ENCODE data around the gene MAPK9.
A peak's percentile ranks its signal among the peaks of the same experiment; 100 is the strongest.

Gene MAPK9

GRCh38 chr5:180291943-180292831, at the start of gene MAPK9:
MAPK9 (minus strand) TSS chr5:180292083; CDS start chr5:180280561, 11,522 bp downstream.
- FAIRE-seq (no peak), DNase-seq (ENCODE audit: insufficient read length, low spot score) (peak; percentile 70)
- TF ChIP-seq, protein P1, sequence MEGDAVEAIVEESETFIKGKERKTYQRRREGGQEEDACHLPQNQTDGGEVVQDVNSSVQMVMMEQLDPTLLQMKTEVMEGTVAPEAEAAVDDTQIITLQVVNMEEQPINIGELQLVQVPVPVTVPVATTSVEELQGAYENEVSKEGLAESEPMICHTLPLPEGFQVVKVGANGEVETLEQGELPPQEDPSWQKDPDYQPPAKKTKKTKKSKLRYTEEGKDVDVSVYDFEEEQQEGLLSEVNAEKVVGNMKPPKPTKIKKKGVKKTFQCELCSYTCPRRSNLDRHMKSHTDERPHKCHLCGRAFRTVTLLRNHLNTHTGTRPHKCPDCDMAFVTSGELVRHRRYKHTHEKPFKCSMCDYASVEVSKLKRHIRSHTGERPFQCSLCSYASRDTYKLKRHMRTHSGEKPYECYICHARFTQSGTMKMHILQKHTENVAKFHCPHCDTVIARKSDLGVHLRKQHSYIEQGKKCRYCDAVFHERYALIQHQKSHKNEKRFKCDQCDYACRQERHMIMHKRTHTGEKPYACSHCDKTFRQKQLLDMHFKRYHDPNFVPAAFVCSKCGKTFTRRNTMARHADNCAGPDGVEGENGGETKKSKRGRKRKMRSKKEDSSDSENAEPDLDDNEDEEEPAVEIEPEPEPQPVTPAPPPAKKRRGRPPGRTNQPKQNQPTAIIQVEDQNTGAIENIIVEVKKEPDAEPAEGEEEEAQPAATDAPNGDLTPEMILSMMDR (IDR thresholded peaks at IDR 0.05; ENCODE audit: insufficient read depth, missing control alignments) = no peak

- FAIRE-seq (no peak), DNase-seq (ENCODE audit: insufficient read length, low spot score) (no peak)
- TF ChIP-seq, protein P1 (IDR thresholded peaks at IDR 0.05; ENCODE audit: insufficient read depth, missing control alignments) = no peak
Observed at GRCh38 chr5:180341595-180341994, 49.7 kb upstream of the MAPK9 start.

DNA sequence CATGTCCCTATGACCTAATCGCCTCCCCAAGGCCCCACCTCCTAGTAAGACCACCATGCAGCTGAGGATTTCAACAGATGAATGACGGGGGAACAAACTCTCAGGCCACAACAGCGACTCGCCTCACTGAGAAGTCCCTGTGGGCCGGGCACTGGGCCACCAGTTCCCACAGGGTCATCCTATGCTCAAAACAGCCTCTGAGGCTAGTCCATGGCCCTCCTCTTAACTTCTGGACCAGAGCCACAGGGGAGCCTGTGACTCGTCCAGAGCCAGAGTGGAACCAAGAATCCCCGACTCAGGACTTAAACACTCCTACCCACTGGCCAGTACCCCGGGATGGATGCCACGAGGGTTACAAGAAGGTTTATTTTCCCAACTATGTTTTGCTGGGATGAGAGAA, 49.0 kb upstream of the MAPK9 start:
- no peak for DNase-seq (ENCODE audit: insufficient read length, low spot score)

DNA sequence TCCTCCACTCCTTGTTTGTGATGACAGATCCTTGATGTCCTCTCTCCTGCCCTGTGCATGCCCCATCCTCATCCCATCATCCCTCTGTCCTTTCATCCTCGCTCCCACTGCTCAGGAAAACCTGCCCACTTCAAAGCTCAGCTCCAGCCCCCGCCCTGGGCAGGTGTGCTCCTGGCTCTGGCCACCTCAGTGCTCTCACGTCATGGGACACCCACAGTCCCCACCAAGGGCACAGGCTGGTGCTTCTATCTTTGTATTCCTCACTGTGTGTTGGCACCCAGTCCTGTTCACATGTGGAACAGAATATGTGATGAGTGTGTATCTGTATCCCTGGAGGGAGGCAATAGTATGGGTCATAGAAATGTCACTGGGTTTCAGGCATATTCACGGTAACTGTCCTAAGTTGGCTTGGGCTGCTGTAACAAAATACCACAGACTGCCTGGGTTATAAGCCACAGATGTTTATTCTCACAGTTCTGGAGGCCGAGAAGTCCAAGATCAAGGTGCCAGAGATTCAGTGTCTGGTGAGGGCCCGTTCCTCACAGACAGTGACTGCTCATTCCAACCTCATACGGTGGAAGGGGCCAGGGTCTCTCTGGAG, 47.8 kb upstream of the MAPK9 start:
- TF ChIP-seq, protein P1 (IDR thresholded peaks at IDR 0.05; ENCODE audit: insufficient read depth, missing control alignments) = no peak
- FAIRE-seq = no peak
- DNase-seq (ENCODE audit: insufficient read length, low spot score) = no peak

More for the DNA sequence above, 49.0 kb upstream of the MAPK9 start:
- TF ChIP-seq, protein P1 (IDR thresholded peaks at IDR 0.05; ENCODE audit: insufficient read depth, missing control alignments) = no peak
- no peak for FAIRE-seq

- TF ChIP-seq, protein P1 (IDR thresholded peaks at IDR 0.05; ENCODE audit: insufficient read depth, missing control alignments) = no peak
- no peak for DNase-seq (ENCODE audit: insufficient read length, low spot score)
- FAIRE-seq = no peak
Observed at GRCh38 chr5:180338001-180338707, 46.3 kb upstream of the MAPK9 start.

- FAIRE-seq (no peak), DNase-seq (ENCODE audit: insufficient read length, low spot score) (no peak)
- TF ChIP-seq, protein P1 (IDR thresholded peaks at IDR 0.05; ENCODE audit: insufficient read depth, missing control alignments) = no peak
Observed at GRCh38 chr5:180336234-180337020, 44.5 kb upstream of the MAPK9 start.
